Renal pelvis (tissue), 12 donors: Measurements from ENCODE around the gene NSG2. TPM values are rescaled to one million over a fixed set of nuclear protein-coding genes. Genes with fewer than 3 reads are reported as not detected.
"Not testable (repeated sequence)": the region's sequence is repeated elsewhere in the genome, so short reads cannot be mapped to it uniquely, and the experiment has no call there.

Experiments used
- DNase-seq: peaks from one replicate; pipeline ENCODE4 v3.0.0-alpha.2; 2013
- long read RNA-seq, 16 experiments: transcript quantifications; one replicate each; lab custom pipeline, GENCODE V29; 2026
- polyA plus RNA-seq, 3 donors: library from polyadenylated mRNA; unstranded; fragments of 120-200 nt; gene quantifications; one replicate each; pipeline ENCODE4 v1.2.1, GENCODE V29; 2013; ENCODE audit not compliant: insufficient read length in 3 of 3

Gene NSG2
- under 1 TPM; 0.18 to 0.78 (median 0.42) TPM for polyA plus RNA-seq
- long read RNA-seq, donor 1: 0 reads
- long read RNA-seq, donor 2: 0 reads
- long read RNA-seq, donor 3: 0 reads
- long read RNA-seq, donor 4: 0 reads
- long read RNA-seq, donor 5: 0 reads
- long read RNA-seq, donor 6: 0 reads
- long read RNA-seq, donor 7: 0 reads
- long read RNA-seq, donor 8: 0 reads
- long read RNA-seq, donor 9: 0 reads
- long read RNA-seq, donor 10: 0 reads
- long read RNA-seq, donor 11: 0 reads
- long read RNA-seq, donor 12: 0 reads
- long read RNA-seq, donor 13: 0 reads
- long read RNA-seq, donor 14: 0 reads
- long read RNA-seq, donor 15, transcript NSG2-201 (5 exons, 2,452 nt): major isoform, 6 of 6 reads
- long read RNA-seq, donor 15, partial matches to known transcripts: 0 of 6 reads
- long read RNA-seq, donor 15, other reads (novel, unspliced or antisense): 0 of 6 reads
- long read RNA-seq, donor 16: 0 reads

DNA sequence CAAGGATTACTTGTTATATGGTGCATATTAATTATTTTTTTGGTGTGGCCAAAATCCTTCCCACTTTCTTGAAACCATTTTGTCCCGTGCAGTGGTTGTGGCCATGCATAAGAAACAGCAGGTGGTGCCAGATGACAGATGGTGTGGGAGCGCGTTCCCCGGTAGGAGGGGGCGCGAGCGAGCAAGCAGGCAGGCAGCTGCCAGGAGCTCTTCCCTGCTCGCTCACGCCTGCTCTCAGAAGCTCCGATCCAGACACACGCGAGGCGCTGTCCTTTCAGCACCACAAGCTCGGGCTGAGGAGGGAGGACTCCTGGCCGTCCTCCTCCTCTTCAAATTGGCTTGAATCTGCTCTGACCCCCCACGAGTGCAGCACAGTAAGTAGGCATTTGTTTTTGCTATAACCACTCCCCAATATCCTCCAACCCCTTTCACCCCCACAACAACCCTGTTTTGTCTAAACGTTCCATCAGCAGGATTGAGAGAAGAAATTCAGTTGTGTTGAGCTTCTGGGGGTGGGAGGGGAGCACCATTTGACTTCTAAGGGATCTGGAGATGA, at the start of gene NSG2:
Gene NSG2, plus strand, starts transcription at position 237 of the 556 bp plus-strand sequence. CDS start 1,050 bp downstream, outside the sequence.
- peak; percentile 94 for DNase-seq

DNA sequence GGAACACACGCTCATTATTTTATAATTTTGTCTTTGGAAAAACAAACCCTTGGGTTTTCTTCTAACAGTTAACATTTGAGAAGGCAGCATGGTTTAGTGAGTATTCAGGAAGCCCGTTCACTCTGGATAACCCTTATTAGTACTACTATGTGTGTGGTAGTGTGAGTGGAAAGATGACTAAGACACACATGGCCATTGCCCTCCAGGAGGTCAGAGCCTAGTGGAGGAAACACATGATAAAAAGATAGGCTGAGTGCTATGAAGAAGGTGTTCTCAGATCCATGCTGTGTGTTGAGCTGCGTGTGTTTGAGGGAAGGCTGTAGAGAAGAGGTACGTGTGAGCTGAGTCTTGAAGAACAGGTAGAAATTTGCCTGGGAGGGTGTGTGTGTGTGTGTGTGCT, 48.2 kb upstream of the NSG2 start:
- DNase-seq: no peak

DNA sequence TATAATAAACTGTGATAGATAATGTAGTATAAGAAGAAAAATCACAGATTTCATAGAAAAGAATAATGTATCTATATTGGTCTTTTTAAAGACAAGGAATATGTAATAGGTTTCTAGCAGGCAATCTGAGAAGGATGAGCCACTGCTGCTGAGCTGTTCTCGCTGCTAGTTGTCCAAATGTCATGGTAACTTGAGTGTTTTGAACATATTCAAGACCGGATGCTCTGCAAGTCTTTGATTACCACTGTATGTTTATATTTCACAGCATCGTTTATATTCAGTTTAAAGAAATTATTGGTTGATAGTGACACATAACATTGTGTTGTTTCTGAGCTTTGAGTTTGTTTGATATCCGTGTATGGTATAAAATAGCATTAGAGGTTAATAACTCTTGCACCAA, 47.0 kb upstream of the NSG2 start:
- DNase-seq: no peak

DNA sequence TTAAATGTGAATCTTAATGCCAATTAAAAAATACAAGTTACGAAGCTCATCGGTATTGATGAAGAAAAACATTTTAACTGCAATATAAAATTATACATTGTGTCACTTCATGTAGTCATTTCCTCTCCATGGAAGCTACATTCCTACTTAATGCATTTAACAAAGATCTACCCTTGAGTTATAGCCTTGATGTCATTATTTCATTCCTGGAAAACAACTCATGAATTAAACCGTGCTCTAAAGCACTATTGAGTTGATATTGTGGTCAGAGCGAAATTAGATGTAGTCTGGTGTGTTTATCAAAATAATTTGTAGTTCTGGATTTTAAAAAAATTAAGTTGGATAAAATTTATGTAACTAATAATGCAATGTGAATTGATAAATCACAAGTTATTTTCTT, 45.4 kb upstream of the NSG2 start:
- no peak for DNase-seq

DNA sequence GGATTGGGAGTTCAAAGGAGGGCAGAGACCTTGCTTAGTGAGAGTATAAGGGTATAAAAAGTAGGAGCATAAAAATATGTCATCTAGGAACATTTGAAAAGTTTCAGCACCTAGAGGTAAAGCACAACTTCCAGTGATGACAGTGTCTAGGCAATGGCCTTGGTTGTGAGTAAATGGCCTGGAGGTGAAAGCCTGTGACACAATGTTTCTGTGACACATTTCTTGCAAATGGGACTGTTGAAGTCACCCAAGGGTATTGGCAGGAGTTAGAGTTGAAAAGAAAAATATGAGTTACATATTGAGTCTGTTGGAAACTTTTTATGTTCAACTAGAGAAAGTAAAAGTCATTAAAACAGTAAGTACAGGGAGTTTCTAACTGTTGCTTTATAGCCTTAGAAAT, 41.7 kb upstream of the NSG2 start:
- no peak for DNase-seq

DNA sequence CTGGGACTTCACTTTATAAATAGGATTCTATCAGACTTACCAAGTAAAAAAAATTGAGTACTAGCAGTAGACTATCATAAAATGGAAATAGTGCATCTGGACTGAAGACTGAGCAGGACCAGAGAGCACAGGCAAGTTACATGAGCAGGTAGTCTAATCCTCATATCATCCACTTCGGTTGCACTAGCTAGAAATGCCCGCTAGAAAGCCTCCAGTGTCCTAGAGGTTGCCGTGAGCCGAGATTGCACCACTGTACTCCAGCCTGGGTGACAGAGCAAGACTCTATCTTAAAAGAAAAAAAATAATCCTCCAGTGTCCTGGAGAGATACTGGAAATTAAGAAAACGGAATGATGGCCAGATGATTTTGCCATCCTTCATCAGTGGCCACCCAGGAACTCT, 36.6 kb upstream of the NSG2 start:
- DNase-seq: no peak

DNA sequence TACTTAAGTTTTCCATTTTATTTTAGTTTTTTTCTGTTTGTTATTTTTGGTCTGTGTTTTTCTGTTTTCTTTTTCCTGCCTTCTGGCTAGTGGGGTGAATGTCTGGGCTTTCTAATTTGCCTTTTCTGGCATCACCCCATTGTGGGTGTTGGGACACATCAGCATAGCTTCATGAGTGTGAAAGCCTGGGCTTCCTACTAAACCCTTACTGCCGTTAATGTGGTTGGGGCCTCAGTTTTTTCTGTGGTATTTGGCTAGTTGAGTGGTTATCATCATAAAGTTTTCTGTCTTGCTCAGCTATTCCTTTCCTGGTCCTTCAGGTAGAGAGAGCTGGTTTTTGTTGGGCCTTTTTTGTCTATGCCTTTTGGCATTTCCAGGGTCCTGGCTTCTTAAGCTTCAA, 35.1 kb upstream of the NSG2 start:
- no peak for DNase-seq

DNA sequence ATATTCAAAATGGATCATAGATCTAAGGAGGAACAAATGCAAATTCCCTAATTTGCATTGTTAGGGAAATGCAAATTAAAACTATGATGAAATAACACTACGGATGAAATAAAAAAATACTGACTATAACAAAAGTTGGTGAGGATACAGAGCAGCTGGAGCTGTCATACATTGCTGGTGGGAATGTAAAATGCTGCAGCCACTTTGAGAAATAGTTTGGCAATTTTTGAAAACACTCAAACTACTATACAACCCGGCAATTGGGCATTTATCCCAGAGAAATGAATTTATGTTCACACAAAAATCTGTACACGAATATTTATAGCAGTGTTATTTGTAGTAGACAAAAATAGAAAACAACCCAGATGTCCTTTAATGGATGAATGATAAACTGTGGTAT, 34.1 kb upstream of the NSG2 start:
- no peak for DNase-seq

DNA sequence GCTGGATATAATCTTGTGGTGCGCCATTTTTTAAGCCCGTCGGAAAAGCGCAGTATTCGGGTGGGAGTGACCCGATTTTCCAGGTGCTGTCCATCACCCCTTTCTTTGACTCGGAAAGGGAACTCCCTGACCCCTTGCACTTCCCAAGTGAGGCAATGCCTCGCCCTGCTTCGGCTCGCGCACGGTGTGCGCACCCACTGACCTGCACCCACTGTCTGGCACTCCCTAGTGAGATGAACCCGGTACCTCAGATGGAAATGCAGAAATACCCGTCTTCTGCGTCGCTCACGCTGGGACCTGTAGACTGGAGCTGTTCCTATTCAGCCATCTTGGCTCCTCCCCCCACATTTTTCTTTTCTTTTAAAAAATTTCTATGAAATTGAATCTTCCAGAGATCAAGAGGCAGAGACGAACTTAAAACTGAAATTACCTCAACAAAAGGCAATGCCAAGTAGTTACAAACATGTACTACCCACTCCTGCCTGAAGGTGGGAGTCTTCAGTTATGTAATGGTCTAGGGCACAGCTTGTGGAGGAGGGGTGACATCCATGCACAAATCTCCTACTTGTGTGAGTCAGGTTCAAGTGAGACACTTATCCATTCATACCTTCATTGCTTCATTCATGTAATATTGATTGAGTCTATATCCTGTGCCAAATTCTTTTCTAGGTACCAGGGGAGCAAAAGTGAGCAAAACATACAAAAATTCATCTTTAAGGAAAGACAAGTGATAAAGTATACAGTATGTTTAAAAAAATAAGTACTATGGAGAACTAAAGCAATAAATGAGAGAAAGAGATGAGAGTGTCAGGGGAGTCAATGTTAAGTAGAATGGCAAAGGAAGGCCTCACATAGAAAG, 25.2 kb upstream of the NSG2 start:
- DNase-seq: not testable (repeated sequence)

DNA sequence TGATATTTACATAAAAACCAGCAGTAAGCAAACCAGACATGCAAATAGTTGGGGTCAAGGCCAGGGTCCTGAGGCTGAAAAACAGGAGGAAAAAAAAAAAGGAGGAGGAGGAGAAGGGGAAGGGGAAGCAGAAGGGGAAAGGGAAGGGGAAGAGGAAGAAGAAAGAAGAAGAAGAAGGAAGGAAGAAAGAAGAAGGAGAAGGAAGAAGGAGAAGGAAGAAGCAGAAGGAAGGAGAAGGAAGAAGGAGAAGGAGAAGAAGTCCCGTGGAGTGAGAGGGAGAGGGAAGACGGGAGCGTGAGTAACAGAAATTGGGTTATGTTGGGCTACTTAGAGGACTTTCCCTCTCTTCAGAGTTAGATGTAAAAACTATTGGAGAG, 24.6 kb upstream of the NSG2 start:
- DNase-seq: no peak

DNA sequence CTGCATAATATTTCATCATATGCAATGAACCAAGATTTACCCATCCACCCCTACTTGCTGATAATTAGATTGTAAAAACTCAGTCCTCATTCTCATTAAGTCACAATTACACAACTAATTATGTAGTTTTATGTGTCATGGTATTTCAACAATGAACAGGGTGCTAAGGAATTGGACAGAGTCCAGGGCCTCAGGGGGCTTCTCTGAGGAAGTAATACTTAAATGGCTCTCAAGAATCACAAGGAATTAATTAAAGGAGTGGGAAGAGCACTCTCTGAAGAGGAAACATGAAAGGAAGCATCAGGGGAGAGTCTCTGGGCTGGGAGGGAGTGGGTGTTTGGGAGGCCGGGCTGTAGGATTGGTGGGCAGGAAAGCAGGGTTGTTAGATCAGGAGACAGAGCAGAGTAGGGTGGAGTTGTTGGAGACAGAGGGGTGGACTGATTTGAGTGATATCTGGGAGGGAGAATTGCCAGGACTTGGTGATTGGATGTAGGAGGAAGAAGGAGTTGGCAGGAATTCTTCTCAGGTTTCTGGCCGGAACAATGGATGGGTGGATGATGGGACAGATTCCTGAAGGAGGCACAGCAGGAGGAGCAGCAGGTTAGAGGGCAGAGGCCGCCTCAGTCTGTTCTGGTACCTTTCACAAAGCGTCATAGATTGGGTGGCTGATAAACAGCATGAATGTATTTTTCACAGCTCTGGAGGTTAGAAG, 23.0 kb upstream of the NSG2 start:
- DNase-seq: no peak

DNA sequence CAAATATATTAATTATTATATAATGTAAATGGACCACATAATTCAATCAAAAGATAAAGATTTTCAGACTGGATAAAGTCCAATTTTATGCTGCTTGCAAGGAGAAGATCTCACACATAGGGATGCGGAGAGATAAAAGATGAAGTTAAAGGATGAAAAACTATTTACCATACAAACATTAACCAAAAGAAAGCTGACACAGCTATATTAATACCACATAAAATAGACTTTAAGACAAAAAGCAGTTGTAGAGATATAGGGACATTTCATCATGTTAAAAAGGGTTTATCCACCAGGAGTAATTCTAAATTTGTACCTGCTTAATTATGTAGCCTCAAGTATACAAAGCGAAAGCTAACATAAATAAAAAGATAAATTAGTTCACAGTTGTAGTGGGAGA, 15.2 kb upstream of the NSG2 start:
- DNase-seq: no peak

DNA sequence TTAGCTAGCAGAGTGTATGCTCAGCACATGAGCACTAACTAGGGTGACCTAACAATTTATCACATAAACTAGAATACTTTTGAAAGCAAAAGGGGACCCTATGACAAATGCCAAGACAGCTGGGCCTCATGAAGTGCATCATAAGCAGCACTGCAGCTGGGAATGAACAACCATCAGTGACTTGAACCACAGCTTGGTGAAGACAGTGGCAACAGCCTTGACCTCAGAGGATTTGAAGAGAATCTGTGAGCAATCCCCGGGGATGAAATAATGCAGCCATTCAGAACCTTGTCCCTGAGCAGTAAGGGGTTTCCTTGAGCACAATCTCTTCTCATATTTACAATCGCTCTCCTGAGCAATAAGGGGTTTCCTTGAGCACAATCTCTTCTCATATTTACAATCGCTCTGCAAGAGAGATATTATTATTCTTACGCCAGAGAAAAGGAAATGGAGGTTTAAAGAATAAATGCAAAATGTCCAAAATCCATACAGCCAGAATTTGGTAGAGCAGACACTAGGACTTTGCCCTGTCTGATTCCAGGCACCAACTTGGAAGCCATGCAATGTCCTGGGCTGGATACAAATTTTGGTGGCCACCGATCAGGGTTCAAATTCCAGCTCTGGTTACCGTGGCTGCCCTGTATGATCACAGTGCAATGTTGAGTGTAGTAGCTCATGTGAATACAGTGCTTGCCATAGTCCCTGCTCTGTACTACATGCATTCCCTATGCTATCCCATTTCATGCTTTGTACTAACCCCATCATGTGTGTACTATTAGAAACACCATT, 846 bp upstream of the NSG2 start:
- DNase-seq: no peak

DNA sequence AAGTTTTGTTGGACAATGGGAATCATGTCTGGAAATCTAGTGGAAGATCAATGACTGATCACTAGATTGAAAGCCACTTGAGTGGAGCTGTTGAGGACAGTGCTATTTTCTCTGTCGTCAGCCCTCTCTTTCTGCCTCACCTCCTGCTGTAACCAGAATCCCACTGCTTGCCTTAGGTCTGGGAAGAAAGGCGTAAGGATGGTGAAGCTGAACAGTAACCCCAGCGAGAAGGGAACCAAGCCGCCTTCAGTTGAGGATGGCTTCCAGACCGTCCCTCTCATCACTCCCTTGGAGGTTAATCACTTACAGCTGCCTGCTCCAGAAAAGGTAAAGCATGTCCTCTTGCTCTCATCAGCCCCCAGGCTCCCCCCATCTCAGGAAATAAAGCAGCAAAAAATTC, 1.1 kb downstream of the NSG2 start:
- no peak for DNase-seq

DNA sequence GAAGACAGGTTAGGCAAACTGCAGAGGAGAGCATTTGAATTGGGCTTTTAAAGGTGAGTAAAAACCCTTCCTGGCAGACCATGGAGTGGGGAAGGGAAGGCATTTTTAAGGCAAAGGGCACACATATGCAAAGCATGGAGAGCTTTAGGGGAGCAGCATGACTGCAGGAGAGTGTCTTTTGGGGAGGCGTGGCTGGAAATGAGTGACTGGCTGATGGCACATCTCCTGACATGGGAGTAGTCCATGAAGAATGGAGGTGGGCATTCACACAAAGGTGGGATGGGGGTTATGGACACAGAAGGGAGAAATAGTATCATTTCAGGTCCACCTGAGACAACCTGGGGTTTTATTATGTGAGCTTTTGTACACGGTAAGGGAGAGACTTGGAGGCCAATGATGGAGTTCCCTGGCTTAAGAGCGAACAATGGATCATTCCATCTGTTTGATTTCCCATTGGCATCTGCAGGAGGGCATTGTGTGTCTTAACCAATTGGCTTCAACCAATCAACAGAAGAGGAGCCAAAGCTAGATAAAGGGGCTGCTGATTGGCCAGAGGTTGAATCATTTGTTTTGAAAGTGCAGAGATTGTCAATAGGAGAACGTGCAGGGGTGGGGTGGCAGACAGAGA, 2.1 kb downstream of the NSG2 start:
- no peak for DNase-seq

DNA sequence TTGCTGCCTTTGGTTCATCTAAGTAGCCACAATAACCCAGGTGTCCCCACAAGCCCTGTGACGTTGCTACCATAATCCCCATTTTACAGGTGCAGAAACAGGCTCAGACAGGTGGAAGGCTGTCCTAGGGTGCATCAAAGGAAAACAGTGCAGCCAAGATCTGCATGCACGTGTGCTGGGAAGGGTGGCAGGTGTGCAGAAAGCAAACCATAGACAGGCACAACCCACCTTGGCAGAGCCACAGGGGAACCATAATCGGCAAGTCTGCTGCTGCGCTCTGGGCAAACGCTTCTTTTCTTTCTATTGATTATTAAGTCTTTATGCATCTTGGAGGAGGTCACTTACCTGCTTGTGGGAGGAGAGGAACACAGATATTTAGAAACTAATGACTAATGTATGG, 7.1 kb downstream of the NSG2 start:
- no peak for DNase-seq

DNA sequence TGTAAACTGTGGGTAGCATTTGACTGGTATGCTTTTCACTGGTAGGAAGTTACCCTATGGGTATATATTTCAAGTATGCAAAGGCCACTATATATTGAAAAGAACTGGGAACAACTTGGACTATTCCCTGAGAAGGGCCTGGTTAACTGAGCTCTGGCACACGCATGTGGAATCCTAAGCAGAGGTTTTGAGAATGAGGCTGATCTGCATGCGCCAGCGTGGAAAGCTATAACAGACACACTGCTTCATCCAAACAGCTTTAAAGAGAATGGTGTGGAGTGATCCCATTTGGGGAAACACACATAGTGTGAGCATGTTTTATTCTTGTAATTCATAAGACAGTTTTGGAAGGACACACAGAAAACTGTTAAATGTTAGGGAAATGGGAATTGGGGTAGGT, 8.4 kb downstream of the NSG2 start:
- DNase-seq: no peak

DNA sequence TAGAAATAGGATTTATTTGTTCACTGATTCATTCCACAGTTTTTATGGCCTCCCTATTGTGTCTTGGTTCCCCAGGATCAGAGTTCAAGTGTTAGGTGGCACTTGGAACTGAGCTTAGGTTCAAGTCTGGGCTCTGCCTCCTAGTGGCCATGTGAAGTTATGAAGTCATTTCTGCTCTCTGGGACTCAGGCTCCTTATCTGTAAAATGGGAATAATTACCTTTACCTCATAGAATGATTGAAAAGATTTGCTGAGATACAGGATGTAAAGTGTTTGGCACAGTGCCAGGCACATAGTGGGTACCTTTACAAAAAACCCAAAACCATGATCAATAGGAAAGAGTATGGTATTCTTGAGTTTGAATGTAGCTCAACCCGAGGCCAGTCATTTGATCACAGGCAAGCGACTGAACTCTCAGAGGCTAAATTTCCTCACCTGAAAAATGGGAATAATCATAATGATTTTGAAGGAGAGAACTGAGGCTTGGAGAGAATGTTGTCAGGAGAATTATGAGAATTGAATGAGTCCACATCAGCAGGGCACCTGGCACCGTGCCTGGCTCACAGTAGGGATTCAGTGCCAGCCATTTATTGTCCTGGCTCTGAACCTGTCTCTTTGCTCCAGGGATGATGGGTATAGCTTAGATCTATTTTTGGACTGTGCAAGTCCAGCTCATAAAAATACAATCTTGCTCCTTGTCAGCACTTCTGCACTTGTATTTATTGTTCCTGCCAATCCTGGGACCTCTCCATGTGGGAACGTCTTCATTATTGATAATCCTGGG, 10.8 kb downstream of the NSG2 start:
- no peak for DNase-seq

DNA sequence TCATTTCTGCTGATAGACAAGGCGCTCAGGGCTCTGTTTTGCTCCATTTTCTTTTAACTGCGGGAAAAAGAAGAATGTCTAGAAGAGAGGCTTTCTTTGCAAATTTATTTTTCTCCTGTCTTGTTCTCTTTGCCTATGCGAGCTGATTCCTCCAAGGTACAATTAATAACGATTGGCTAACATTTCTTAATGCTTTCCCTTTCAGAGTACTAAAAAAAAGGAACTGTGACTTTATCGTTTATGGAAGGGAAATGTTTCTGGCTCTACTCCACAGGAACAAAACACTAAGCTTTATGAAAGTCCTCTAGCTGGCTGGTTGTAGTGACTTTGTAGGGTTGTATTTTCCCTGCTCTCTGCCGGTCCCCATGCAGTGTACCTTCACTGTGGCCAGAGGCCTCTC, 11.7 kb downstream of the NSG2 start:
- DNase-seq: no peak
